GM12878 (cell line): ENCODE results near the gene PDZD11. TPM values are rescaled to one million over a fixed set of nuclear protein-coding genes. Genes with fewer than 3 reads are reported as not detected.
A peak's percentile ranks its signal among the peaks of the same experiment; 100 is the strongest.

Source experiments
- BACH1 ChIP-seq: fragments of 450-650 bp; IDR thresholded peaks from 2 replicates; pipeline ENCODE4 v1.6.1; 2017; ENCODE audit warnings: mild to moderate bottlenecking, borderline replicate concordance
- CBX3 ChIP-seq: fragments of 200-600 bp; sonication (generic); IDR thresholded peaks from 2 replicates; pipeline ENCODE4 v1.6.1; 2016; ENCODE audit warnings: low read depth, borderline replicate concordance
- CBX5 ChIP-seq: sonication (generic); IDR thresholded peaks from 2 replicates; pipeline ENCODE4 v1.6.1; 2016; ENCODE audit warnings: low read depth, moderate library complexity, mild to moderate bottlenecking, inconsistent platforms
- CEBPB ChIP-seq, 2 experiments: fragments of 150-350 bp in 1 of 2; IDR thresholded peaks; 2 replicates each; pipeline ENCODE4 v1.6.1; 2012 to 2014; ENCODE audit warnings: low read depth in 2 of 2, low read length in 2 of 2, borderline replicate concordance in 1 of 2, inconsistent platforms in 1 of 2
- EED ChIP-seq: sonication (generic); IDR thresholded peaks from 2 replicates; pipeline ENCODE4 v1.6.1; 2016; ENCODE audit warnings: antibody characterized with exemption, low read depth
- ETV6 ChIP-seq, 2 experiments: fragments of 450-650 bp in 1 of 2; IDR thresholded peaks in 1 of 2; conservative IDR thresholded peaks in 1 of 2; 2 replicates each; pipeline ENCODE4 v1.6.1; 2014; ENCODE audit warnings: antibody characterized with exemption in 1 of 2, borderline replicate concordance in 1 of 2, low read depth in 1 of 2, mild to moderate bottlenecking in 1 of 2, moderate library complexity in 1 of 2
- HCFC1 ChIP-seq: fragments of 150-350 bp; IDR thresholded peaks from 2 replicates; pipeline ENCODE4 v1.6.1; 2014; ENCODE audit warnings: low read length
- HDAC2 ChIP-seq: fragments of 200-600 bp; sonication (generic); IDR thresholded peaks from 2 replicates; pipeline ENCODE4 v1.6.1; 2017
- IKZF2 ChIP-seq, 2 experiments: fragments of 450-650 bp; IDR thresholded peaks; 2 replicates each; pipeline ENCODE4 v1.6.1; 2017; ENCODE audit warnings: mild to moderate bottlenecking in 2 of 2, moderate library complexity in 2 of 2
- MTA2 ChIP-seq: fragments of 450-650 bp; IDR thresholded peaks from 2 replicates; pipeline ENCODE4 v1.6.1; 2016; ENCODE audit warnings: low read depth, mild to moderate bottlenecking, moderate library complexity
- MXI1 ChIP-seq: fragments of 150-350 bp; IDR thresholded peaks from 2 replicates; pipeline ENCODE4 v1.6.1; 2011; ENCODE audit warnings: low read depth, mild to moderate bottlenecking, inconsistent platforms, low read length, improper control_type of control experiment
- NR2C1 ChIP-seq: fragments of 450-650 bp; IDR thresholded peaks from 2 replicates; pipeline ENCODE4 v1.6.1; 2017; ENCODE audit warnings: antibody characterized with exemption, mild to moderate bottlenecking, moderate library complexity
- RB1 ChIP-seq: fragments of 450-650 bp; formaldehyde crosslinking; IDR thresholded peaks from 2 replicates; pipeline ENCODE4 v1.6.1; 2017; ENCODE audit warnings: mild to moderate bottlenecking, borderline replicate concordance
- RBBP5 ChIP-seq: fragments of 200-600 bp; sonication (generic); conservative IDR thresholded peaks from 2 replicates; pipeline ENCODE4 v1.6.1; 2016
- SMARCA5 ChIP-seq: fragments of 450-650 bp; IDR thresholded peaks from 2 replicates; pipeline ENCODE4 v1.6.1; 2017; ENCODE audit warnings: mild to moderate bottlenecking
- SREBF2 ChIP-seq: IDR thresholded peaks from 2 replicates; pipeline ENCODE4 v1.6.1; 2012; ENCODE audit warnings: mild to moderate bottlenecking, low read length
- STAT3 ChIP-seq: IDR thresholded peaks from 2 replicates; pipeline ENCODE4 v1.6.1; 2011; ENCODE audit warnings: low read depth, low read length, improper control_type of control experiment
- polyA plus RNA-seq, 11 experiments: library from polyadenylated mRNA; depleted of rRNA in 4 of 11; unstranded in 6 of 11; stranded (reverse) in 5 of 11; fragments of >200 nt; fragmentation: Nextera tagmentation in 4 of 11; fragmentation: Illumina TruSeq in 1 of 11; extraction: Ambion mirVana in 4 of 11; extraction: Trizol in 1 of 11; gene quantifications; 1 replicate in 1 of 11; 2 replicates in 10 of 11; pipeline versions ENCODE4 v1.2.1 to v1.2.3, GENCODE V29; 2011 to 2016; ENCODE audit warnings: inconsistent platforms in 2 of 11, missing spikeins in 2 of 11, low read depth in 1 of 11
- total RNA-seq, 4 experiments: library from RNA; depleted of rRNA in 3 of 4; stranded (reverse); fragments of >200 nt in 3 of 4; fragmentation: Illumina TruSeq in 1 of 4; extraction: Trizol in 1 of 4; gene quantifications; 2 replicates each; pipeline versions ENCODE4 v1.2.1 to v1.2.3, GENCODE V29; 2013 to 2021
- TF ChIP-seq, protein P1 (sequence below): IDR thresholded peaks from 2 replicates; pipeline ENCODE4 v1.6.1; 2012; ENCODE audit warnings: low read depth, low read length, improper control_type of control experiment
- TF ChIP-seq, protein P2 (sequence below): fragments of 450-650 bp; conservative IDR thresholded peaks from 2 replicates; pipeline ENCODE4 v1.6.1; 2017; ENCODE audit warnings: mild to moderate bottlenecking, moderate library complexity
- TF ChIP-seq, protein P3 (sequence below): fragments of 450-650 bp; IDR thresholded peaks from 2 replicates; pipeline ENCODE4 v1.6.1; 2017; ENCODE audit warnings: mild to moderate bottlenecking, low read depth, inconsistent platforms; ENCODE audit not compliant: poor library complexity, severe bottlenecking
- TF ChIP-seq, protein P4 (sequence below): IDR thresholded peaks from 2 replicates; pipeline ENCODE4 v1.6.1; 2011; ENCODE audit warnings: borderline replicate concordance, low read depth, mild to moderate bottlenecking, moderate library complexity, low read length; ENCODE audit not compliant: insufficient read depth, poor library complexity, severe bottlenecking
- TF ChIP-seq, protein P5 (sequence below): fragments of 450-650 bp; IDR thresholded peaks from 2 replicates; pipeline ENCODE4 v1.6.1; 2018; ENCODE audit warnings: borderline replicate concordance, mild to moderate bottlenecking; ENCODE audit not compliant: partially characterized antibody

Gene PDZD11
- total and polyA plus RNA-seq, 10 of the 15 experiments (the other 5 are each of a cell fraction or from before 2014, with no cell fraction given) = 28.4 to 123 (median 55.0) TPM

DNA sequence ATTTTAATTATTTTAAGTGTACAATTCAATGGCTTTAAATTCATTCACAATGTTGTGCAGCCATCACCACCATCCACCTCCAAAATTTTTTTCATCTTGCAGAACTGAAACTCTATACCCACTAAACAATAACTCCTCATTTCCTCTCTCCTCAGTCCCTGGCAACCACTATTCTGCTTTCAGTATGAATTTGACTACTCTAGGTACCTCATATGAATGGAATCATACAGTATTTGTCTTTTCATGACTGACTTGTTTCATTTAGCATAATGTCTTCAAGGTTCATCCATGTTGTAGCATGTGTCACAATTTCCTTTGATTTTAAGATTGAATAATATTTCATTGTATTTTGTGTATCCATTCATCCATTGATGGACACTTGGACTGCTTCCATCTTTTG lies 47.0 kb upstream of the PDZD11 start (continued):
- no peak for TF ChIP-seq SMARCA5
- peak; percentile 93 to 94 for TF ChIP-seq IKZF2 (IDR thresholded peaks at IDR 0.05)
- no peak for TF ChIP-seq MXI1
- peak; percentile 91 for TF ChIP-seq MTA2
- TF ChIP-seq, protein P1, sequence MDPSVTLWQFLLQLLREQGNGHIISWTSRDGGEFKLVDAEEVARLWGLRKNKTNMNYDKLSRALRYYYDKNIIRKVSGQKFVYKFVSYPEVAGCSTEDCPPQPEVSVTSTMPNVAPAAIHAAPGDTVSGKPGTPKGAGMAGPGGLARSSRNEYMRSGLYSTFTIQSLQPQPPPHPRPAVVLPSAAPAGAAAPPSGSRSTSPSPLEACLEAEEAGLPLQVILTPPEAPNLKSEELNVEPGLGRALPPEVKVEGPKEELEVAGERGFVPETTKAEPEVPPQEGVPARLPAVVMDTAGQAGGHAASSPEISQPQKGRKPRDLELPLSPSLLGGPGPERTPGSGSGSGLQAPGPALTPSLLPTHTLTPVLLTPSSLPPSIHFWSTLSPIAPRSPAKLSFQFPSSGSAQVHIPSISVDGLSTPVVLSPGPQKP = no peak
- TF ChIP-seq SREBF2 = no peak
- TF ChIP-seq CBX3 = no peak
- TF ChIP-seq, protein P2, sequence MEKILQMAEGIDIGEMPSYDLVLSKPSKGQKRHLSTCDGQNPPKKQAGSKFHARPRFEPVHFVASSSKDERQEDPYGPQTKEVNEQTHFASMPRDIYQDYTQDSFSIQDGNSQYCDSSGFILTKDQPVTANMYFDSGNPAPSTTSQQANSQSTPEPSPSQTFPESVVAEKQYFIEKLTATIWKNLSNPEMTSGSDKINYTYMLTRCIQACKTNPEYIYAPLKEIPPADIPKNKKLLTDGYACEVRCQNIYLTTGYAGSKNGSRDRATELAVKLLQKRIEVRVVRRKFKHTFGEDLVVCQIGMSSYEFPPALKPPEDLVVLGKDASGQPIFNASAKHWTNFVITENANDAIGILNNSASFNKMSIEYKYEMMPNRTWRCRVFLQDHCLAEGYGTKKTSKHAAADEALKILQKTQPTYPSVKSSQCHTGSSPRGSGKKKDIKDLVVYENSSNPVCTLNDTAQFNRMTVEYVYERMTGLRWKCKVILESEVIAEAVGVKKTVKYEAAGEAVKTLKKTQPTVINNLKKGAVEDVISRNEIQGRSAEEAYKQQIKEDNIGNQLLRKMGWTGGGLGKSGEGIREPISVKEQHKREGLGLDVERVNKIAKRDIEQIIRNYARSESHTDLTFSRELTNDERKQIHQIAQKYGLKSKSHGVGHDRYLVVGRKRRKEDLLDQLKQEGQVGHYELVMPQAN = no peak
- TF ChIP-seq CBX5 = 0 out of 2 replicates have a peak, but pooled peaks have one; percentile 34
- TF ChIP-seq HDAC2 = no peak
- TF ChIP-seq BACH1 = peak; percentile 87
- no peak for TF ChIP-seq CEBPB (IDR thresholded peaks at IDR 0.05; ENCODE audit: borderline replicate concordance in 1 of 2, low read depth in 2 of 2, low read length in 2 of 2)
- TF ChIP-seq, protein P3, sequence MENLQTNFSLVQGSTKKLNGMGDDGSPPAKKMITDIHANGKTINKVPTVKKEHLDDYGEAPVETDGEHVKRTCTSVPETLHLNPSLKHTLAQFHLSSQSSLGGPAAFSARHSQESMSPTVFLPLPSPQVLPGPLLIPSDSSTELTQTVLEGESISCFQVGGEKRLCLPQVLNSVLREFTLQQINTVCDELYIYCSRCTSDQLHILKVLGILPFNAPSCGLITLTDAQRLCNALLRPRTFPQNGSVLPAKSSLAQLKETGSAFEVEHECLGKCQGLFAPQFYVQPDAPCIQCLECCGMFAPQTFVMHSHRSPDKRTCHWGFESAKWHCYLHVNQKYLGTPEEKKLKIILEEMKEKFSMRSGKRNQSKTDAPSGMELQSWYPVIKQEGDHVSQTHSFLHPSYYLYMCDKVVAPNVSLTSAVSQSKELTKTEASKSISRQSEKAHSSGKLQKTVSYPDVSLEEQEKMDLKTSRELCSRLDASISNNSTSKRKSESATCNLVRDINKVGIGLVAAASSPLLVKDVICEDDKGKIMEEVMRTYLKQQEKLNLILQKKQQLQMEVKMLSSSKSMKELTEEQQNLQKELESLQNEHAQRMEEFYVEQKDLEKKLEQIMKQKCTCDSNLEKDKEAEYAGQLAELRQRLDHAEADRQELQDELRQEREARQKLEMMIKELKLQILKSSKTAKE = peak; percentile 73
- no peak for TF ChIP-seq HCFC1
- peak in 1 of 2 experiments; percentile 86; a peak in 2 of 4 replicates for TF ChIP-seq ETV6 (conservative IDR thresholded peaks at IDR 0.05 in 1 of 2, IDR thresholded peaks at IDR 0.05 in 1 of 2; ENCODE audit: borderline replicate concordance in 1 of 2, low read depth in 1 of 2)
- TF ChIP-seq RB1 = no peak
- TF ChIP-seq STAT3 = no peak
- TF ChIP-seq EED = peak; percentile 57; the same call in 1 of the 2 replicates
- TF ChIP-seq, protein P4, sequence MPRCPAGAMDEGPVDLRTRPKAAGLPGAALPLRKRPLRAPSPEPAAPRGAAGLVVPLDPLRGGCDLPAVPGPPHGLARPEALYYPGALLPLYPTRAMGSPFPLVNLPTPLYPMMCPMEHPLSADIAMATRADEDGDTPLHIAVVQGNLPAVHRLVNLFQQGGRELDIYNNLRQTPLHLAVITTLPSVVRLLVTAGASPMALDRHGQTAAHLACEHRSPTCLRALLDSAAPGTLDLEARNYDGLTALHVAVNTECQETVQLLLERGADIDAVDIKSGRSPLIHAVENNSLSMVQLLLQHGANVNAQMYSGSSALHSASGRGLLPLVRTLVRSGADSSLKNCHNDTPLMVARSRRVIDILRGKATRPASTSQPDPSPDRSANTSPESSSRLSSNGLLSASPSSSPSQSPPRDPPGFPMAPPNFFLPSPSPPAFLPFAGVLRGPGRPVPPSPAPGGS = peak; percentile 48
- no peak for TF ChIP-seq NR2C1
- TF ChIP-seq, protein P5, sequence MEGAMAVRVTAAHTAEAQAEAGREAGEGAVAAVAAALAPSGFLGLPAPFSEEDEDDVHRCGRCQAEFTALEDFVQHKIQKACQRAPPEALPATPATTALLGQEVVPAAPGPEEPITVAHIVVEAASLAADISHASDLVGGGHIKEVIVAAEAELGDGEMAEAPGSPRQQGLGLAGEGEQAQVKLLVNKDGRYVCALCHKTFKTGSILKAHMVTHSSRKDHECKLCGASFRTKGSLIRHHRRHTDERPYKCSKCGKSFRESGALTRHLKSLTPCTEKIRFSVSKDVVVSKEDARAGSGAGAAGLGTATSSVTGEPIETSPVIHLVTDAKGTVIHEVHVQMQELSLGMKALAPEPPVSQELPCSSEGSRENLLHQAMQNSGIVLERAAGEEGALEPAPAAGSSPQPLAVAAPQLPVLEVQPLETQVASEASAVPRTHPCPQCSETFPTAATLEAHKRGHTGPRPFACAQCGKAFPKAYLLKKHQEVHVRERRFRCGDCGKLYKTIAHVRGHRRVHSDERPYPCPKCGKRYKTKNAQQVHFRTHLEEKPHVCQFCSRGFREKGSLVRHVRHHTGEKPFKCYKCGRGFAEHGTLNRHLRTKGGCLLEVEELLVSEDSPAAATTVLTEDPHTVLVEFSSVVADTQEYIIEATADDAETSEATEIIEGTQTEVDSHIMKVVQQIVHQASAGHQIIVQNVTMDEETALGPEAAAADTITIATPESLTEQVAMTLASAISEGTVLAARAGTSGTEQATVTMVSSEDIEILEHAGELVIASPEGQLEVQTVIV = no peak
- no peak for TF ChIP-seq RBBP5
